GM18505 (cell line): Measurements from ENCODE around the gene BEST3.
"Not testable (repeated sequence)": the region's sequence is repeated elsewhere in the genome, so short reads cannot be mapped to it uniquely, and the experiment has no call there.

Experiments used
- ATAC-seq: cut with Tn5 transposase; IDR thresholded peaks from one replicate; pipeline ENCODE4 v1.9.1; 2021; ENCODE audit not compliant: unreplicated experiment
- POLR2A ChIP-seq: IDR thresholded peaks from 4 replicates; pipeline ENCODE4 v1.6.1; 2011; ENCODE audit warnings: borderline replicate concordance; ENCODE audit not compliant: insufficient read depth, insufficient read length; ENCODE audit errors: extremely low read depth

The BEST3 gene

GRCh38 chr12:69676257-69677012, 22.7 kb downstream of the BEST3 start:
- no peak for TF ChIP-seq POLR2A
- ATAC-seq, result no peak

GRCh38 chr12:69672195-69672594, 26.9 kb downstream of the BEST3 start:
- no peak for ATAC-seq
- TF ChIP-seq POLR2A, result no peak

- TF ChIP-seq POLR2A, result no peak
- no peak for ATAC-seq
Measured at GRCh38 chr12:69671597-69671996, 27.5 kb downstream of the BEST3 start.

GRCh38 chr12:69666798-69667197, 32.3 kb downstream of the BEST3 start:
- TF ChIP-seq POLR2A, result no peak
- ATAC-seq, result no peak

GRCh38 chr12:69664930-69665377, 34.1 kb downstream of the BEST3 start:
- not testable (repeated sequence) for ATAC-seq

- TF ChIP-seq POLR2A, result no peak
Measured at GRCh38 chr12:69663726-69664125, 35.4 kb downstream of the BEST3 start.

GRCh38 chr12:69662764-69663163, 36.3 kb downstream of the BEST3 start:
- no peak for ATAC-seq
- TF ChIP-seq POLR2A, result no peak

More at GRCh38 chr12:69663726-69664125, 35.4 kb downstream of the BEST3 start:
- no peak for ATAC-seq

- no peak for ATAC-seq
- no peak for TF ChIP-seq POLR2A
Measured at GRCh38 chr12:69661386-69661785, 37.7 kb downstream of the BEST3 start.

- no peak for ATAC-seq
- TF ChIP-seq POLR2A, result no peak
Measured at GRCh38 chr12:69660164-69660863, 38.8 kb downstream of the BEST3 start.

- no peak for ATAC-seq
- no peak for TF ChIP-seq POLR2A
Measured at GRCh38 chr12:69658203-69658602, 40.9 kb downstream of the BEST3 start.

GRCh38 chr12:69657376-69658137, 41.5 kb downstream of the BEST3 start:
- TF ChIP-seq POLR2A, result no peak
- no peak for ATAC-seq

GRCh38 chr12:69655616-69656340, 43.3 kb downstream of the BEST3 start:
- no peak for ATAC-seq
- no peak for TF ChIP-seq POLR2A

- no peak for TF ChIP-seq POLR2A
- ATAC-seq, result no peak
Measured at GRCh38 chr12:69653703-69654102, 45.4 kb downstream of the BEST3 start.
